ENCODE results near the gene SLC7A10. TPM values are rescaled to one million over a fixed set of nuclear protein-coding genes. Genes with fewer than 3 reads are reported as not detected.
A peak's percentile ranks its signal among the peaks of the same experiment; 100 is the strongest.
"Not testable (repeated sequence)": the region's sequence is repeated elsewhere in the genome, so short reads cannot be mapped to it uniquely, and the experiment has no call there.

SLC7A10 gene
- total RNA-seq, 1 donor from 2014 or later = 2.5 TPM

DNA sequence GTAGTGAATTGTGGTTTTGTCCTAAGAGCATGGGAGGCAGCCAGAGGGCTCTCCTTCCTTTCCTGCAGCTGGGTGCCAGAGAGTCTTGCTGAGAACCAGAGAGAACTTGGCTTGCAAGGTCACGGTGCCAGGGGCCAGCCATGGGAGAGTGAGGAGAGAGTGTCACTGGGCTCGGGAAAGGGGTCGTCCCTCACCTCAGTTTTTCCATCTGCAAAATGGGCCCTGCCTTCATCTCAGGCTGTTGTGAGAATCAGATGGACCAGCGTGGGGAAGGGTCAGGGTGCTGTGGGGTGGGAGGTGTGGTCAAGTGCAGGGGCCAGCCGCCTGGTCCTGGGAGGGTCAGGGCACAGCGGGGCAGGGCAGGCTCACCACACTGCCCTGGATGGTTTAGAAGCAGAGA lies 24.2 kb downstream of the SLC7A10 start:
- no peak for DNase-seq

DNA sequence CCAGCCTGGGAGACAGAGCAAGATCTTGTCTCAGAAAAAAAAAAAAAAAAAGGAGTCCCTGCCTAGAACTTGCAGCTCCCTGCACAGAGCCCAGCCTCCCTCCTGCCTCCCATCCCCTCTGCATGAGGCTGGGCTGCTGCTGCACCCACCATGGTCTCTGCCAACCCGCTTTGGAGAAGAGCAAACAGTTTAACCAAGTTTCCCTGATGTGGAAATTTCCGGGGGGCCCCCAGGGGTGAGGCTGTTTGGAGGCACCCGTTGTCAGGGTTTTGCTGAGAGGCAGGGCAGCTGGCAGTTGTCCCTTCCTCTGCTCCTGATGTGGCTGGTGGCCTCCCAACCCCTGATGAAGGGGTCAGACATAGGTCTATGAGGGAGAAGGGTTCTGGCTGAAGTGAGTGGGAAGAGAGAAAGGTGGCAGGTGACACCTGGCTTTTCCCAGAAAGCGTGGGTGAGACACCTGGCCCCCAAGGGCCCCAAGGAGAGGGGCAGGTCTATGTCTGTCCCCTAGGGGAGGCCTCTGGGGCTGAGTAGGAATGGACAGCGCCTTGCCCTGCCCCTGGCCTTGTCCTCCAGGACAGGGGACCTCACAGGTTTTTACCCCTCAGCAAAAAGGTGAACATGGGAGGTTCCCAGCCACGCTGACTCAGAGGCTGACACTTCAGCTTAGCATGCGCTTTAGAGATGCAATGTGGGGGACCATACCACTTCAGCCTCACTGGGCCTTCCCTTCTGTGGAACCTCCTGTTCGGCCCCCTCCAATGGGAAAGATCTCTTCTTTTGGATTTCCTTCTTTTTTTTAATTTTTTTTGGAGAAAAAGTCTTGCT lies 26.0 kb downstream of the SLC7A10 start:
- DNase-seq = no peak

- no peak for DNase-seq
These were observed 27.5 kb downstream of the SLC7A10 start for GRCh38 chr19:33198169-33198568.

DNA sequence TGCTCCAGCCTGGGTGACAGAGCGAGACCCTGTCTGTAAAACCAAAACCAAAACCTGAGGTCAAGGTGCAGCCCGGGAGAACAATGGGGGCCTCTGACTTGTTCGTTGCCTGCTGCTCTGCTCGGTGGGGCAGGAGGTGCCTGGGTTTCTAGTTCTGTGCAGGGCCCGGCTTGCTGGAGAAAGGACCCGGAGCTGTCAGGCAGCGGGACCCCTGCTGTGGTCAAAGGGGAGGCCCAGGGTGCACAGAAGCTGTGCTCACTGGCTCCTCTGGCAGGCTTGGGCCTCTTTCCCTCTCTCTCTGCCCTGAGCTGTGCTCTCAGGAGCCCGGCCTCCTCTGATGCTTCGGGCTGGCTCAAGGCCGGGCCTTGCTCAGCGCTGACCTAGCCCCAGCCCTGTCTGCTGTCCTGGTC lies 28.1 kb downstream of the SLC7A10 start:
- DNase-seq = no peak

DNA sequence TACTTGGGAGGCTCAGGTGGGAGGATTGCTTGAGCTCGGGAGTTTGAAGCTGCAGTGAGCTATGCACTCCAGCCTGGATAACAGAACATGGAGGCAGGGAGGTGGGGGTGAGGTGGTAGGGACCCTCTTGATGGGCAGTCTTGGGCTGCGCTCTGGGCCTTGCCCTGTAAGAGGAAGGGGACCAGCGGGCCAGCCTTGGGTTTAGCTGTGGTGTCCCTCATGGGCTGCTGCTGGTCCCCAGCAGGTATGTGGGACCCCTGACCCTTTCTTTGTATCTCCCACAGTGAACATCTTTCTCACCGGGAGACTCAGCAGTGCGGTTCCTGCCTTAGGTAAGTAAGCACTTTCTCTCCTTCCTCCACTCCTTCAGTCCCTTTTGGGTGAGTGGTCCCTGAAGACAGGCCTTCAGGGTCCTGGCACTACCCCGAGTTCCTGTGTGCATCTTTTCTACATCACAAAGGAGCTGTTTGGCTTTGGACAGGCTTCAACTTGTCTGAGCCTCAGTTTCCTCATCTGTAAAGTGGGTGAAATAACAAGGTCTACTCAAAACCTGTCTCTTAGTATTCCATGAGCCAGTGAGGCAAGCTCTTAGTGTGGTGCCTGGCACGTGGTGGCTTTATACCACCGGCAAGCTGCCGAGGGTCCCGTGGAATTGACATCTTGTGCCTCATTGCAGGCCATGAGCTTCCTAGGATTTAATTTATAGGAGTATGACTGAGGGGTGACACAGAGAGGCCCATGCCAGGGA lies 29.0 kb downstream of the SLC7A10 start:
- DNase-seq = no peak

GRCh38 chr19:33195645-33196347 lies 29.9 kb downstream of the SLC7A10 start:
- DNase-seq = no peak

GRCh38 chr19:33194886-33195644 lies 30.6 kb downstream of the SLC7A10 start:
- no peak for DNase-seq

DNA sequence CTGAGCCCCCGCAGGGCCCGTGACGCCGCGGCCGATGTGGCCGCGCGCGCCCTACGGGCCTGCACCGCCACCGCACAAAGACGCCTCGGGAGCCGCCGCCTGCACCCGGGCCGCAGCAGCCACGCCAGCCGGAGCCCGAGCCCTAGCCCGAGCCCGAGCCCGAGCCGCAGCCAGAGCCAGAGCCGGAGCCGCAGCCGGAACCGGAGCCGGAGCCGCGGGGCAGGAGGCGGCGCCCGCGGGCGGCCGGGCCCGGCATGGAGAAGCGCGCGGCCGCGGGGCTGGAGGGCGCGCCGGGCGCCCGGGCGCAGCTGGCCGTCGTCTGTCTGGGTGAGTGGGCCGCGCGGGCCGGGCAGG lies 31.1 kb downstream of the SLC7A10 start:
- no peak for DNase-seq

DNA sequence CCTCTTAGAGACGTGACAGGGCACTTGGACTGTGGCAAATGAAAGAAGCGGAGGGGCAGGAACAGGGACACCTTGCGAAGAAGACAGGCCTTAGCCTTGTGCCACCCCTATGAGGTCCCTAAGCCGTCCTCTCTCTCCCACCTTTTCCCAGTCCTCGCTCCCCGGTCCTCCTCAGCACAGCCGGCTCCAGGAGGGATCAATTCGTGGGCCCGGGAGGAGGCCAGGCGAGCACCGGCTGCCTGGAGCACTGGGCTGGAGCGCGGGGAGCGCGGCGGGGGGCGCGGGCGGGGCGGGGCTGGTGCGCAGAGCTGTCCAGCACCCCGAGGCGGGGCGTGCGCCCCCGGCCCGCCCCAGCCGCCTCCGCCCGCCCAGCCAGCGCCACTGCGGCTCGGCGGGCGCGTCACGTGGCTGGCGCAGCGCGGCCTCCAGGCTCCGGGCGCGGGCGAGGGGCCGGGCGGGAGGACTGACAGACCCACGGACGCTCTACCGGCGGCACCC lies 31.7 kb downstream of the SLC7A10 start, which contains the start of gene LRP3:
LRP3 (plus strand) TSS at position 466 of the 498 bp plus-strand sequence. CDS start 456 bp downstream, outside the sequence.
- DNase-seq = peak; percentile 60

DNA sequence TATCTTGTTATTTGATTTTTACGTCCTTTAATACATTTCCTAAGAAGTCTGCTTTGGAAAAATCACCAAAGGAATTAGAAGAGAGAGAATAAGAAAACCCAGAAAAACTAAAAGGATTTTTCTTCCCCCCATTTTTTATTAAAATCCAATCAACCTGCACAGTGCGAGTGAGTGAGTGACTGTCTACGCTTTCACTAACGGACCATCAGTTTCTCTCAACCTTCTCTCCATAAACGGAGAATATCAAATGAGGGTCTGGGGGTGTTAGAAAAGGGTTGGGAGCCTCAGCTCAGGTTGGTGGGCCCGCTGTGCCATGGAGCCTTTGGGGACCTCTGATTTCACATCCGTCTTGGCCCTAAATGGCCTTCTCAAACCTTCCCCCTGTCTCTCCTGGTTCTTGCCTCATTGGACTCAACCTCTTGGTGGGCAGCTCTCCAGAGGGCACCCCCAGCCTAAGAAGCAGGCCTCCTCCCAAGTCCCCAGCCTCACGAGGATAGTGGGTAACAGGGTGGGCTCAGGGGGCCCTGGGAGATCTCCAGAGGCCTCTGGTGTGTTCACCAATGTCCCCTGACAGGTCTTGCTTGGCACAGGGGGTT lies 32.3 kb downstream of the SLC7A10 start:
- no peak for DNase-seq

- no peak for DNase-seq
These were observed 33.6 kb downstream of the SLC7A10 start for GRCh38 chr19:33192010-33192409.

GRCh38 chr19:33191501-33191900 lies 34.1 kb downstream of the SLC7A10 start:
- no peak for DNase-seq

- DNase-seq = not testable (repeated sequence)
These were observed 34.6 kb downstream of the SLC7A10 start for GRCh38 chr19:33191092-33191491.

DNA sequence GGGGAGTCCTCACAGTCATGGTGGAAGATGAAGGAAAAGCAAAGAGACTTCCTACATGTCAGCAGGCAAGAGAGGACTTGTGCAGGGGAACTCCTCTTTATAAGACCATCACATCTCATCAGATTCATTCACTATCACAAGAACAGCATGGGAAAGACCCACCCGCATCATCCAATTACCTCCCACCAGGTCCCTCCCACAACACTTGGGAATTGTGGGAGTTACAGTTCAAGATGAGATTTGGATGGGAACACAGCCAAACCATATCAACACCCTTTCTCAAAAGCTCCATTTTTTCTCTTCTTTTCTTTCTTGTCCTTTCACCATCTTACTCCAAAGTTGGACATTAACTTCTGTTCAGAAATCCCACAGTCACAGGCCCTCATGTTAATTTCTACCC lies 36.2 kb downstream of the SLC7A10 start:
- no peak for DNase-seq

DNA sequence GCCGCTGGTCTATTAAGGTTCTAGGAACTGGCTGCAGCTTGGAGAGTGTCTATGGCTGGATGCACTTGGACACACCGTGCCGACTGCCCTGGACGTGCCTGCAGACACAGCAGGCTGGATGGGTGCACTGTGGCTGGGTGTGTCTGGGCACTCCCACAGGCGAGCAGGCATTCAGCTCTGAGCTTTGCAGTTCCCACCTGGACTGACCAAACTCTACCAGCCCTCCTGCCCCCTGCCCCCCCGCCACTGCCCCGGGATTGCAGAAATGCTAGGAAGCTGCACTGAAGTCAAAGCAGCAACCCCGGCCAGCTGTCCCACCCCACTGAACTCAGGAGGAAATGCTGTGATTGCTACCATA lies 38.5 kb downstream of the SLC7A10 start:
- no peak for DNase-seq

- no peak for DNase-seq
These were observed 39.0 kb downstream of the SLC7A10 start for GRCh38 chr19:33186431-33187182.

GRCh38 chr19:33177417-33177979 lies 48.2 kb downstream of the SLC7A10 start:
- no peak for DNase-seq

DNA sequence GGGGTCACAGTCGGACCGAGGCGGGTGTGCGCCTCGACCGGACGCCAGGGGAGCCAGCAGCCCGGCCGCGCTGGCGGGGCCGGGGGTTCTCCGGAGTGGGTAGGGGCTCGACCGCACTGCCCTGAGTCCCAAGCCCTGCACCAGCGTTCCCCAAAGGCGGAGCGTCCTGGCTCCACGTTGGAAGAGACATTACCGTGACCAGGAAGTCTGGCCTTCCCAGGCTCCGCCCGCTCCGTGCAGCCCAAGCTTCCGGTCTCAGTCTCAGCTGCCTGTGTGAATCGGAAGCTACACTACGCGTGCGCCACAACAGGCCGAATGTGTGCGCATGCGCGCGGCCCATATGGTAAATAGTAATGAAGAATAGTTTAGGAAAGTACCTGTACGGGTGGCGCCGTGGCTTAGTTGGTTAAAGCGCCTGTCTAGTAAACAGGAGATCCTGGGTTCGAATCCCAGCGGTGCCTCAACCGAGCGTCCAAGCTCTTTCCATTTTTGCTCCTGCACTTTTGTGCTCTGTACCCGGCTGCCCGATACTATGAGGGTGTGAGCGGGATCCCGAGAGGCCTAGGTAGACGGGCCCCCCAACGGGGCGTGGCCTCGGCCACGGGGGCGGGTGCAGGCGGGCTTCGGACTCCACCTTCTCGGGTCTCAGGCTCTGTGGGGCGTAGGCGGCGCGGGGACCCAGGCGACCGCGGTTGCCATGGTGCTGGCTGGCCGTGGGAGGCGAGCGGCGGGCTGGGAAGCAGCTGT lies 48.8 kb downstream of the SLC7A10 start:
- DNase-seq = peak; percentile 99

DNA sequence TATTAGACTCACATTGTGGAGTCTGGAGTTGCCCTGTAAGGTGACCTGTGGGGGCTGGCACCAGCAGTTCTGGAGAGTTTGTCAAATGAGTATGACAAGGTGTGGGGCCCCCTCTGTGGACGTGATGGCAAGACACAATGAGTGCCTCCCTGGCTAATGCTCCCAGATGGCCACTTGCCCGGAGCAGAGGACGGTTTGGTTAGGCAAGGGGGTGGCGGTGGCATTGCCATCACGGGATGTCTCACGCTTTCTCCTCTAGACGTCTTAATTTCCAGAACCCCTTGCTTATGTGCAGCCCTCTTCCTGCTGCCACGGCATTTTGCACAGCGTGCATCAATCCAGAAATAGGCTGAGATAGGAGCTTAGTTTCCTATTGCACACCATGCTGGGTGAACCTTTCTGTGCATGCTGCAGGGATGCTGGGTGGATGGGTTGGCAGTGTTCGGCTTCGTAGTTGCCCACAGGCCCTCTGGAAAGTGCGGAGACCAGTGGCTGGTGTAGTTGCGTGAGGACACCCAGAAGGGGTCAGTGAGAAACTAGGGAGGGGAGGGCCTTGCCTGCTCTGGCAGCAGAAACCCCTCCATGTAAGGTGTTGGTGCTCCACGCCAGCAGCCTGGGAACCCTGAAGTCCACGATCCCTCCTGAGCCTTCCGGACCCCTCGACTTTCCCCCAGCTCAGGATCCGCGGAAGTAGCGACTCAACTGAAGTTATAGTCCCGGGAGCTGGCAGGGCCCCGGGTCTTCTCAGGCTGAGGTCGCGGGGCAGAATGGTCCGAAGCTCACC lies 49.6 kb downstream of the SLC7A10 start:
- DNase-seq = peak; percentile 63
